Activated CD8-positive, alpha-beta T cell treated with anti-CD3 and anti-CD28 coated beads for 36 hours (primary cell): ENCODE data around the gene ASF1B. TPM values are rescaled to one million over a fixed set of nuclear protein-coding genes. Genes with fewer than 3 reads are reported as not detected.

ENCODE experiments used
- ATAC-seq: fragments of 200-7000 bp; cut with Tn5 transposase; one replicate; pipeline ENCODE4 v1.10.0; 2021; ENCODE audit warnings: mild to moderate bottlenecking, moderate library complexity
- CTCF ChIA-PET: fragments of 350-600 bp; sonication (Branson Sonifier 250); formaldehyde crosslinking; loops from one replicate; lab custom pipeline; 2021; ENCODE audit warnings: antibody characterized with exemption; lab: Charles Lee
- POLR2A ChIA-PET: fragments of 350-600 bp; sonication (Branson Sonifier 250); formaldehyde crosslinking; loops from one replicate; lab custom pipeline; 2021; ENCODE audit warnings: antibody characterized with exemption; lab: Charles Lee
- DNase-seq: peaks from one replicate; pipeline ENCODE4 v3.0.0-alpha.2; 2020
- H3K27ac Mint-ChIP-seq: one replicate; pipeline ENCODE4 v1.8.0; 2021; ENCODE audit warnings: mild to moderate bottlenecking, mixed read lengths
- H3K27me3 Mint-ChIP-seq: one replicate; pipeline ENCODE4 v1.8.0; 2021; ENCODE audit warnings: mixed read lengths
- H3K36me3 Mint-ChIP-seq: one replicate; pipeline ENCODE4 v1.8.0; 2021; ENCODE audit warnings: low read depth, mixed read lengths
- H3K4me1 Mint-ChIP-seq: one replicate; pipeline ENCODE4 v1.8.0; 2021; ENCODE audit warnings: low read depth, mixed read lengths
- H3K4me3 Mint-ChIP-seq: one replicate; pipeline ENCODE4 v1.8.0; 2021; ENCODE audit warnings: mild to moderate bottlenecking, moderate library complexity, mixed read lengths
- H3K9me3 Mint-ChIP-seq: one replicate; pipeline ENCODE4 v1.8.0; 2021; ENCODE audit warnings: mixed read lengths
- CTCF ChIP-seq: fragments of 200-600 bp; IDR thresholded peaks from one replicate; pipeline ENCODE4 v1.8.0; 2022; ENCODE audit warnings: antibody characterized with exemption, mild to moderate bottlenecking
- intact Hi-C: fragments of 100-400 bp; cut with micrococcal nuclease; formaldehyde crosslinking; loops from one replicate; pipeline ENCODE4 v1.10.0; 2022
- total RNA-seq, 2 experiments: library from RNA; stranded (reverse); gene quantifications; one replicate each; pipeline ENCODE4 v1.2.3, GENCODE V29; 2021

The ASF1B gene
- total RNA-seq, 2 experiments from 2014 or later = 53.5 to 55.3 TPM

DNA sequence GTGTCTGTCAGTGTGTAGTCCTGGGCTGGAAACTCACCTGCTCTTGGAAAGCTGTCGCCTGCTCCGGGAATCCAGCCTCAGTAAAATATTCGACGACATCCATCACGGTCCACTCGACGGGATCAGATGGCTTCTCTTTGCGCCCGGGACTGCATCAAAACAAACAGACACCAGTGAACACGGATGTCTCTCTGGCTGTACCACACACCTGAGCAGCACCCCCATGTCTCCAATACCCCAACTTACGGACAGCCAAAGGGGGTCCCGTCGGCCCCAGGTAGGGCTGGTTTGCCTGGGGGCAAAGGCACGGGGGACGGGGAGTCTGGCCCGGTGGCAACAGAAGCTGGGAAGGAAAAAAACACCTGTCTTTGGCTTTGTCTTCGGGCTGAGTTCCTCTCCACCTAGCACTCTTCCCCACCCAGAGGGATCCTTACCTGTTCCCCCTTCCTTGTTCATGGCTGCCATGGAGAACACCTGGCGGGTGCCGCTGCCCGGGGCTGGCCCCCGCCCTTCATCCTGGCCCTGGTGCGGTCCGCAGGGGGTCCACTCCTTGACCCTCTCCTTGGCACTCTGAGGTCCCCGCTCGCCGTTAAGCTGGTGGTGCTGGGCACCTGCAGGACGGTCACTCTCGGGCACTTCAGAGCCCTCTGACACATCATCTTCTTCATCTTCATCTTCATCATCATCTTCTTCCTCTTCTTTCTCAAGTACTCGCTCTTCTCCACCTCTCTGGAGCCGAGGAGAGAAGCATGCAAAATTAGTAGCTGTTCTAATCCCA lies 47.6 kb downstream of the ASF1B start:
- intact Hi-C loops = no loop called here
- CTCF ChIA-PET = interaction anchor here (1.0 to 4.3 kb wide), 3 partner anchors 16 to 227 kb away, joined by 3 to 16 read pairs (median 3); partner anchors contain the start of genes ASF1B and MISP3

DNA sequence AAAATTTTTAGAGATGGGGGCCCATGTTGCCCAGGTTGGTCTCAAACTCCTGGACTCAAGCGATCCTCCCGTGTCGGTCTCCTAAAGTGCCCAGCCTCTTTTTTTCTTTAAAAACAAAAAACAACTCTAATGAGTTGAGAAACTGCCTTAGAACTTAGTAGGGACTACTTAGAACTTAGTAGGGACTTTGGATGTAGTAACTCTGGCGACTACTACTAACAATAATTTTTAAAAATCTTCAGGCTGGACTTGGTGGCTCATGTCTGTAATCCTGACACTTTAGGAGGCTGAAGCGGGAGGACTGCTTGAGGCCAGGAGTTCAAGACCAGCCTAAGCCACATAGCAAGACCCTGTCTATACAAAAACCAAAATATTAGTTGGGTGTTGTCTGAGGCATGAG lies 50.3 kb downstream of the ASF1B start:
- no peaks in the 10 kb centered on the region for H3K27me3 Mint-ChIP-seq
- TF ChIP-seq CTCF = no peak
- H3K4me3 Mint-ChIP-seq = no peak overlapping the region
- peaks cover 21% of the 10 kb centered on the region for H3K36me3 Mint-ChIP-seq
- peaks cover 11% of the 10 kb centered on the region for H3K4me1 Mint-ChIP-seq
- H3K9me3 Mint-ChIP-seq = no peaks in the 10 kb centered on the region
- DNase-seq (no peak), ATAC-seq (no peak)
- intact Hi-C loops = no loop called here
- no peak overlapping the region for H3K27ac Mint-ChIP-seq
- CTCF ChIA-PET = interaction anchor here (0.5 to 4.3 kb wide), 2 partner anchors 14 to 49 kb away, joined by 3 to 16 read pairs; partner anchors contain the start of gene MISP3
- POLR2A ChIA-PET = no interaction called here

More for the DNA sequence above, 47.6 kb downstream of the ASF1B start:
- DNase-seq (no peak), ATAC-seq (no peak)
- Mint-ChIP-seq H3K27me3 (no peaks in the 10 kb centered on the region), H3K27ac (peak overlapping the region; percentile 75), H3K36me3 (peaks cover 33% of the 10 kb centered on the region), H3K9me3 (peaks cover 11% of the 10 kb centered on the region), H3K4me3 (peak overlapping the region; percentile 77), H3K4me1 (peaks cover 16% of the 10 kb centered on the region)
- POLR2A ChIA-PET = interaction anchor here (0.9 to 2.5 kb wide), 2 partner anchors 12 to 25 kb away, joined by 3 to 9 read pairs; no protein-coding TSS in a partner anchor
- no peak for TF ChIP-seq CTCF

DNA sequence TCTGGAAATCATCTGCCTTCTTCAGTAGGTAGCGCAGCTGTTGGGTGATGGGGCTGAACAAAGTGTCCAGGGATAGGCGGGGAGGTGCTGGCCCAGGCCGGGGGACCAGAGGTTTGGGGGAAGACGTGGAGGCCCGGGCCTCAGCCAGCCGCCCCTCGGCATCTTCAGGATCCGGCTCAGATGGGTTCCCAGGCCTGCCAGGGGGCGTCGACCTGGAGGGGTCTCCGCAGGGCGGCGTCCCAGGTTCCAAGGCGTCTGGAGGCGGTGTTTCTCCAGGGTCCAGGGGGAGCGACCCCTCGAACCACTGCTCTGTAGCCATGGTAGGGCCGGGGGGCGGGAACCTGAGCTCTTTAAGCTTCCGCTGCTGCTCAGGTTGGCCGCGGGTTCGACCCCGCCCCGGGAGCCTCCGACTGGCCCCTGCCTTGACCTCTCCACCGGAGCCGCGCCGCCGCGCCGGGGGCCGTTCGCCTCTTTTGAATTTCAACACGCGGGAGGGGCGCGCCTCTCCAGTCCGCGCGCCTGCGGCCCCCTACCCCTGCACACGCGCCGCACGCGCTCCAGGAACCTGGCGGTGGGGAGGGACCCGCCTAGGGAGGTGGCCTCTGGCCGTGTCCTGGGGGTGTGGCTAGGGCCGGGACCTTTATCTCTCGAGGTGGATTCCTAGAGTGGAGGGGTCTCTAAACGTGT lies 50.9 kb downstream of the ASF1B start, which contains the start of gene C19orf67:
C19orf67 (minus strand) TSS at position 475 of the 687 bp plus-strand sequence; CDS start at position 319, 156 bp downstream.
- intact Hi-C loops = no loop called here
- POLR2A ChIA-PET = no interaction called here
- Mint-ChIP-seq H3K9me3 (no peaks in the 10 kb centered on the region), H3K27me3 (no peaks in the 10 kb centered on the region), H3K36me3 (peaks cover 21% of the 10 kb centered on the region), H3K27ac (peak within 1 kb of the TSS; percentile 46), H3K4me3 (no peak within 1 kb of the TSS), H3K4me1 (peaks cover 13% of the 10 kb centered on the region)
- ATAC-seq (no peak), DNase-seq (no peak)
- CTCF ChIA-PET = interaction anchor here (0.5 to 1.7 kb wide), 2 partner anchors 50 to 51 kb away, joined by 3 to 7 read pairs; partner anchors contain the start of gene ASF1B
- no peak for TF ChIP-seq CTCF

- ChIA-PET POLR2A (interaction anchor here (1.3 to 1.8 kb wide), 2 partner anchors 9 to 21 kb away, joined by 3 to 7 read pairs; no protein-coding TSS in a partner anchor), CTCF (interaction anchor here (1.3 to 4.4 kb wide), 4 partner anchors 10 to 266 kb away, joined by 3 to 30 read pairs (median 12); partner anchors contain the start of gene MISP3)
- no peak for TF ChIP-seq CTCF
- ATAC-seq (no peak), DNase-seq (no peak)
- H3K36me3 Mint-ChIP-seq = peaks cover 7% of the 10 kb centered on the region
- peak overlapping the region; percentile 96 for H3K4me3 Mint-ChIP-seq
- peaks cover 12% of the 10 kb centered on the region for H3K4me1 Mint-ChIP-seq
- intact Hi-C loops = no loop called here
- H3K9me3 Mint-ChIP-seq = no peaks in the 10 kb centered on the region
- no peaks in the 10 kb centered on the region for H3K27me3 Mint-ChIP-seq
- peak overlapping the region; percentile 70 for H3K27ac Mint-ChIP-seq
Observed at GRCh38 chr19:14082675-14082960, 53.8 kb downstream of the ASF1B start.
